ENCODE results near the gene ZNF148. TPM values are rescaled to one million over a fixed set of nuclear protein-coding genes. Genes with fewer than 3 reads are reported as not detected.
A peak's percentile ranks its signal among the peaks of the same experiment; 100 is the strongest.

The ZNF148 gene
- total RNA-seq, 6 experiments from 2014 or later, result 14.3 to 22.6 (median 20.4) TPM

DNA sequence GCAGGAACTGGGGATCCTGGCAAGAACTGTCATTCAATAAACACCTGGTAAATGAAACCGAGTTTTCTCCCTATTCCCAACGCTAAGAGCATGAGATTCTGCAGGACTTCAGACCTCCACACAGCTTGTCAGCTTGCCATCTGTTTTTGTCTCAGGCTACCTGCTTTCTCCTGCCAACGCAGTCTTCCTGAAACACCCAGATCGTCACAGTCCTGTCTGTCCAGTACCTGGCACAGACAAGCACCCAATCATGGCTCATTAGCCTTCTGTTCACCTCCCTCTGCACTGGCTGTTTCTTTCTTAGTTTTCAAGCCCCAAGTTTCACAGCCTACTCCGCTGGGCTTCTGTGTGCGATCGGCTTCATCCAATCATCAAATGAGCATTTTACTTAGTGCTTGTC, 167.6 kb downstream of the ZNF148 start:
- Histone ChIP-seq H3K4me1 (peaks cover 0 to 22% (median 3%) of the 10 kb centered on the region in 4 donors), H3K27ac (peak overlapping the region; percentile 79 to 93 (median 88)), H3K9me3 (peaks cover 0 to 2% (median 0%) of the 10 kb centered on the region in 4 donors), H3K27me3 (no peaks in the 10 kb centered on the region), H3K4me3 (no peak overlapping the region), H3K36me3 (no peaks in the 10 kb centered on the region)
- intact Hi-C loops (cut with DNase I), result no loop called here
- WGBS (ENCODE audit: insufficient coverage, low coverage, low lambda C conversion rate, missing lambda C conversion rate), result 27% methylated on average over 7 of the region's 7 CpGs
- peak; percentile 31 for TF ChIP-seq POLR2A (IDR thresholded peaks at IDR 0.05)
- no peak for TF ChIP-seq CTCF (IDR thresholded peaks at IDR 0.05)
- peak; percentile 88 to 91 (median 88) for ATAC-seq
- DNase-seq, result peak in 2 of 3 donors; percentile 55 to 93

- Histone ChIP-seq H3K4me1 (peaks cover 0 to 22% (median 3%) of the 10 kb centered on the region in 4 donors), H3K36me3 (no peaks in the 10 kb centered on the region), H3K4me3 (no peak overlapping the region), H3K27me3 (no peaks in the 10 kb centered on the region), H3K9me3 (peaks cover 0 to 2% (median 0%) of the 10 kb centered on the region in 4 donors), H3K27ac (peak overlapping the region; percentile 79 to 93 (median 88))
- DNase-seq (no peak), ATAC-seq (peak; percentile 36 to 61 (median 50))
- intact Hi-C loops (cut with DNase I), result no loop called here
- 0% methylated on average over 1 of the region's 6 CpGs for WGBS (ENCODE audit: insufficient coverage, low coverage, low lambda C conversion rate, missing lambda C conversion rate)
- TF ChIP-seq CTCF (IDR thresholded peaks at IDR 0.05) (no peak), POLR2A (IDR thresholded peaks at IDR 0.05) (no peak)
Observed at GRCh38 chr3:125206934-125207333, 168.2 kb downstream of the ZNF148 start.

DNA sequence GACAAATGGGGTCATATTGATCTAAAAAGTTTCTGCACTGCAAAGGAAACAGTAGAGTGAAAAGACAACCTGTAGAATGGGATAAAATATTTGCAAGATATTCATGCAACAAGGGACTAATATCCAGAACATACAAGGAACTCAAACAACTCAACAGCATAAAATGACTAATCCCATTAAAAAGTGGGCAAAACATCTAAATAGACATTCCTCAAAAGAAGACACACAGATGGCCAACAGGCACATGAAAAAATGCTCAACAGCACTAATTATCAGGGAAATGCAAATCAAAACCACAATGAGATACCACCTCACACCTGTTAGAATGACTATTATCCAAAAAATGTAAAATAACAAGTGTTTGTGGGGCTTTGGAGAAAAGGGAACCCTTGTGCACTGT, 171.4 kb downstream of the ZNF148 start:
- peaks cover 0 to 22% (median 3%) of the 10 kb centered on the region in 4 donors for H3K4me1 ChIP-seq
- intact Hi-C loops (cut with DNase I), result no loop called here
- no peaks in the 10 kb centered on the region for H3K36me3 ChIP-seq
- TF ChIP-seq POLR2A (IDR thresholded peaks at IDR 0.05) (no peak), CTCF (IDR thresholded peaks at IDR 0.05) (no peak)
- ATAC-seq (no peak), DNase-seq (no peak)
- no peak overlapping the region for H3K4me3 ChIP-seq
- no peaks in the 10 kb centered on the region for H3K27me3 ChIP-seq
- no peak overlapping the region for H3K27ac ChIP-seq
- peaks cover 0 to 2% (median 0%) of the 10 kb centered on the region in 4 donors for H3K9me3 ChIP-seq

DNA sequence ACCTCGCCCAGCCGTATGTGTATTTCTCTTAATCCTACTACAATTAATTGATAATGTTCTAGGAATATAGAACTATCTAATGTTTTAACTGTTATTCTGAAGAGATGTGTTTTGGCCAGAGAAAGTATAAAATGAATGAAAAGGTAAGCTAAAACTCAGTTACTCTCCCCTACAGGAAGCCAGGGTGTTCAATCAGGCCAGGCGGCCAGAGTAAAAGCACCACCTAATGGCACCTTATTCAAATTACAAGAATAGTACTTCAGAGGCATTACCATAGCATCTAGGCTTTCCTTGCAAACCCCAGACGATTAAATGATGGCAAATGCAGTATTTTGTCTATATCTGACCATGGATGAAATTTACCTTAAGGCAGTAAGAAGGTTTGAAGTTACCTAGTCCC, 172.9 kb downstream of the ZNF148 start:
- peaks cover 0 to 13% (median 0%) of the 10 kb centered on the region in 4 donors for H3K4me1 ChIP-seq
- H3K4me3 ChIP-seq, result no peak overlapping the region
- no peak for DNase-seq
- H3K9me3 ChIP-seq, result peaks cover 0 to 2% (median 0%) of the 10 kb centered on the region in 4 donors
- no peaks in the 10 kb centered on the region for H3K27me3 ChIP-seq
- intact Hi-C loops (cut with DNase I), result no loop called here
- no peaks in the 10 kb centered on the region for H3K36me3 ChIP-seq
- ATAC-seq, result peak in 3 of 4 donors; percentile 17 to 56 (median 33)
- TF ChIP-seq CTCF (IDR thresholded peaks at IDR 0.05) (peak in 2 of 4 donors; percentile 9 to 34), POLR2A (IDR thresholded peaks at IDR 0.05) (no peak)
- WGBS (ENCODE audit: insufficient coverage, low coverage, low lambda C conversion rate, missing lambda C conversion rate), result 90% methylated on average over 4 of the region's 4 CpGs
- H3K27ac ChIP-seq, result no peak overlapping the region

DNA sequence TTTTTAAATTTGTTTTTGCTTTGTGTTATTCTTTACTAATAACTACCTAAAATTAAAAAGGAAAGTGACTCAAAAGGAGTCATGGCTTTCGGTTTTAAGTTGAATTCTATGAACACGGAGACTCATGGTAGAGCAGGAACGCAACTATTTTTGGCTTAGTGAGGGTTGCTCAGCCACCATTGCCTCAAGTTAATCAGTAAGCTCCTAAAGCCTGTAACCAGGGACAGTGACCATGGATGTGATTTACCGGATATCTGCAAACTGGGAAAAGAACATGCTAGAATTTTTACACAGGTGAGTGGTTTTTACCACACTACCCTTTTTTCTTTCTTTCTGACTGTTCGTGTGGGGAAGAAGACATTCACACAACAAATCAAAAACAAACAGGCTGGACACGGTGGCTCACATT, 174.4 kb downstream of the ZNF148 start:
- H3K27ac ChIP-seq, result peak overlapping the region; percentile 26 to 86 (median 65)
- H3K27me3 ChIP-seq, result no peaks in the 10 kb centered on the region
- H3K9me3 ChIP-seq, result peaks cover 0 to 2% (median 0%) of the 10 kb centered on the region in 4 donors
- whole genome bisulfite sequencing (ENCODE audit: insufficient coverage, low coverage, low lambda C conversion rate, missing lambda C conversion rate), result 30% methylated on average over 6 of the region's 6 CpGs
- intact Hi-C loops (cut with DNase I), result no loop called here
- ATAC-seq, result peak; percentile 76 to 95 (median 88)
- peak overlapping the region in 1 of 3 donors; percentile 13 for H3K4me3 ChIP-seq
- TF ChIP-seq CTCF (IDR thresholded peaks at IDR 0.05) (no peak), POLR2A (IDR thresholded peaks at IDR 0.05) (peak; percentile 25)
- DNase-seq, result no peak
- H3K36me3 ChIP-seq, result no peaks in the 10 kb centered on the region
- H3K4me1 ChIP-seq, result no peaks in the 10 kb centered on the region
